ENCODE data around the gene EGFL7.
"Not testable (repeated sequence)": the region's sequence is repeated elsewhere in the genome, so short reads cannot be mapped to it uniquely, and the experiment has no call there.

The EGFL7 gene

DNA sequence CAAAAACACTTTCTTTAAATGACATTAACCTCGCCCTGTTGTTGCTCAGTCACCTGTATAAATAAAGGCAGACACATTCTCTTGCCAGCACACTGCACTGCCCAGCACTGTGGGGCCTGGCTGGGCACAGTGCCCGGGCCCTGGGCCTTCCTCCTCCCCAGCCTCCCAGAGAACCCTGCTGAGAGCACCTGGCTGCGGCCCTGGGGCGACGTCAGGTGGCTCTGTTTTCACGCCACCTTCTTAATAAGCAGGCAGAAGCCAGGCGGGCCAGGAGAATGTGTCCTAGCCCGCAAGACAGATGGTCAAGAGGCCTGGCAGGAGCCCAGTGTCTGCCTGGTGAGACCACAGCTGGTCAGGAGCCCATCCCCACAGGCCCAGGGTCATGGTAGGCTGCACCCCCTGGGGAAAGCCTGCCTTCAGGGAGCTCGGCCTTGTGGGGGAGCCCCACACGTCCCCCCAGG is 32.7 kb downstream of the EGFL7 start:
- in situ Hi-C loops (cut with HindIII; ENCODE audit: low sequenced_read_pairs) = no loop called here

DNA sequence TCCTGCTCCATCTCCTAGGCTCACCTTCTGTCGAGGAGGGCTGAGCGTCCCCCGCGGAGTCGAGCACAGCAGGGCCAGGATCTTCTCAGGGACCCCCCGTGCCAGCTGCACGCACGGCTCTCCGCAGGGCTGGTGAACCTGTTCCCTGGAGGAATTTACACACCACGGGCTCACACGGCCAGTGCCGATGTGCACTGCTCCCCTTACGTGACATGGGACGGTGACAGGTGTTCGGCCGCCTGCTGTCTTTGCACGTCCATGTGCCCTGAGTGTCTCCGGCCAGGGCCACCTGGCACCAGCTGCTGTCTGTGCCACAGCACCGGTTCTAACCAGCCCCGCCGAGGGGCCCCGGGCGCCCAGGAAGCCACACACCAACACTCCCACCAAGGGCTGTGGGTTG is 33.2 kb downstream of the EGFL7 start:
- in situ Hi-C loops (cut with HindIII; ENCODE audit: low sequenced_read_pairs) = no loop called here

GRCh38 chr9:136696502-136696901 is 33.8 kb downstream of the EGFL7 start:
- in situ Hi-C loops (cut with HindIII; ENCODE audit: low sequenced_read_pairs) = no loop called here

DNA sequence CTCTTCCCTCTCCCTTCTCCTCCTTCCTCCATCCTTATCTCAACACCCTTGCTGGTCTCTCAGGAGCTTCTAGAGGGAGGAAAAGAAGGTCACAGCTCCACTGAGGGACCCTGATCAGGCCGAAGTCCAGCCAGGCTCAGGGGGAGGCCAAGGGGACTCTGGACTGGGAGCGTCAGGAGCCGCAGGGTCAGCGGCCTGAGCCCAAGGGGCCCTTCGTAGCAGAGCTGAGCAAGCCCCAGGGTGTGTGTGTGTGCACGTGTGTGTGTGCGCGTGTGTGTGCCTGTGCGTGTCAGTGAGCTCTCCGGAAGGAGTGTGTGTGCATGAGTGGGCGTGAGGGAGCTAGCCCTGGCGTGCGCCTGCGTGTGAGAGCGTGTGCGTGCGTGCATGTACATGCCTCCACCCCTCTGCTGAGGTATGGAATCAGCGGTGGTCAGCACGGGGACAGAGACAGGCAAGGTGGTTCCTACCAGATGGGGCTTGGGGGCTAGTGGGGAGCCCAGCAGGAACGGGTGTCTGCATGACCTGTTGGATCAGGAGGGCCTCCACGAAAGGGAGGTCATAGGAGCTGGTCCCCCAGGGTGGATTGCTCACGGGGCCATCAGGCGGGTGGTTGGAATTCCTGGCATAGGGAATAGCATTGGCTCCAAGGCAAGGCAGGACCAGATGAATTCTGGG is 34.6 kb downstream of the EGFL7 start:
- in situ Hi-C loops (cut with HindIII; ENCODE audit: low sequenced_read_pairs) = no loop called here

- in situ Hi-C loops (cut with HindIII; ENCODE audit: low sequenced_read_pairs) = no loop called here
These were observed 35.3 kb downstream of the EGFL7 start for GRCh38 chr9:136697821-136698526.

GRCh38 chr9:136698635-136699246 is 36.0 kb downstream of the EGFL7 start:
- in situ Hi-C loops (cut with HindIII; ENCODE audit: low sequenced_read_pairs) = no loop called here

GRCh38 chr9:136700304-136700703 is 37.6 kb downstream of the EGFL7 start:
- in situ Hi-C loops (cut with HindIII; ENCODE audit: low sequenced_read_pairs) = no loop called here

DNA sequence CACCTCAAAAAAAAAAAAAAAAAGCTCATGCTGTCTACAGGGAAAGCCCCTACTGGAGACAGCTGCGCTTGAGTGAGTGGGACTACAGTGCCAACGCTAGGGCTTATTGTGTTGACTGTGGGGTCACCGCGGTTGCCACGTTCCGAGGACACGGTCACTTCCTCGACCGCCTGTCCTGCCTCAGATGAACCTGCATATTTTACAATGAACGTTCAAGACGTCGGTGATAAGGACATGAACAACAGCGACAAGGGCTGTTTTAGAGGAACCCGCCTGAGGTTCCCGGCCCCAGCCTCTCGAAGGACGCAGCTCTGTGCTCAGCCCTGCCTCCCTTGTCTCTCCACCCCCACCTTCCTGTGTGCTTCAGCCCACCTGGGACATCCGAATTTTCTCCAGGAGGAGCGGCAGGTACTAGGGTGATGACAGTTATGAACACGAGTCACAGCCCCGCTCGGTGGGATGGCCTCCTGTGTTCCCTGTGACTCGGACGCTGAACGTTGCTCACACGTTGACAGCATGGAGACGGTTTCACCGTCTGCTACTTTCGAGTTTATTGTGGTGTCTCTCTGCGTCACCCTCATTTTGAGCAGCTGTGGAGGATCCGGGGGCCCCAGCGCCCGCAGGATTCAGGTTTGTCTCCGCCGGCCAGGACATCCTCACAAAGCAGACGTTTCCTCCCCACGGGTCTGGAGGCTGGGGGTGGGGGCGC is 38.4 kb downstream of the EGFL7 start:
- in situ Hi-C loops (cut with HindIII; ENCODE audit: low sequenced_read_pairs) = no loop called here

- in situ Hi-C loops (cut with HindIII; ENCODE audit: low sequenced_read_pairs) = no loop called here
These were observed 38.9 kb downstream of the EGFL7 start for GRCh38 chr9:136701668-136702053.

DNA sequence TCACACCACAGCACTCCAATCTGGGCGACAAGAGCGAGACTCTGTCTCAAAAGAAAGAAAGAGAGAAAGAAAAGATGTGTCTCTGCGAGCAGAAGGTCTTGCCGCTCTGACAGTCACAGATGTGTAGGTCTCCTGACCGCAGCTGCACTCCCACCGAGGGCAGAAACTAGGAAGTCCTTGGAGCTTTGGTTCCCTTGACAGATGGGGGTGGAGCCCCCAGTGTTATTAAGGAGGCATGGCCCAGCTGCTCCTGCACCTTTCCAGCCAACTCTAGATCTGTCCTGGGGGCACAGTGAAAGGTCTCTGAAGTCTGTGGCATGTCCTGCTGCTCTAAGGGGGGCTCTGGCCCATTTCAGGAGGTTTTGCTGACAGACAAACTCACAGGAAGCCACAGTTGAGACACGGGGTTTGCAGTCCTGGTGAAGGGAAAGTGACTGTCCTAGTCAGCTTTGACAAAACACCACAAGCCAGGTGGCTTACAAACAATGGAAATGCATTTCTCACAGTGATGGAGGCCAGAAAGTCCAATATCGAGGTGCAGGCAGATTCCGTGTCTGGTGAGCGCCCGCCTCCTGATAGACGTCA is 40.7 kb downstream of the EGFL7 start:
- in situ Hi-C loops (cut with HindIII; ENCODE audit: low sequenced_read_pairs) = no loop called here

GRCh38 chr9:136704741-136705140 is 42.0 kb downstream of the EGFL7 start:
- in situ Hi-C loops (cut with HindIII; ENCODE audit: low sequenced_read_pairs) = not testable (repeated sequence)

- in situ Hi-C loops (cut with HindIII; ENCODE audit: low sequenced_read_pairs) = no loop called here
These were observed 42.8 kb downstream of the EGFL7 start for GRCh38 chr9:136705564-136705963.

DNA sequence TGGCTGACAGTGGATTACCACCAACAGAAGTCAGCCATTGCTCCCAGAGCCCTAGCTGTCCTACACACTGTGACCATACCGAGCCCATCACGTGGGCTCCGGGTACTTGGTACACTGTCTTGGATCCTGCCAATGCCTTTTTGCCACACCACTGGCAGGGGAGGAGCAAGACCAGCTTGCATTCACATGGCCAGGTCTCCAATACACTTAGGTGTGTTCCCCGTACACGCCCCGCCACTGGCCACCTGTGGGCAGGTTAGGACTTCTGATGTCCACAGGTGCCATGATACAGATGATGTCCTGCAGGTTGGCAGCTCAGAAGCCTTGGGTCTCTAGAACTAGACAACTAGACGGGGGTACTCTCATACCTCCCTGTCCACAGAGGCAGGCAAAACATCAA is 44.3 kb downstream of the EGFL7 start:
- in situ Hi-C loops (cut with HindIII; ENCODE audit: low sequenced_read_pairs) = no loop called here

- in situ Hi-C loops (cut with HindIII; ENCODE audit: low sequenced_read_pairs) = no loop called here
These were observed 45.3 kb downstream of the EGFL7 start for GRCh38 chr9:136707849-136708517.

GRCh38 chr9:136709454-136710109 is 46.9 kb downstream of the EGFL7 start:
- in situ Hi-C loops (cut with HindIII; ENCODE audit: low sequenced_read_pairs) = loop anchor here (5.0 kb wide), 3 partner anchors 52 to 222 kb away; no protein-coding TSS in a partner anchor

DNA sequence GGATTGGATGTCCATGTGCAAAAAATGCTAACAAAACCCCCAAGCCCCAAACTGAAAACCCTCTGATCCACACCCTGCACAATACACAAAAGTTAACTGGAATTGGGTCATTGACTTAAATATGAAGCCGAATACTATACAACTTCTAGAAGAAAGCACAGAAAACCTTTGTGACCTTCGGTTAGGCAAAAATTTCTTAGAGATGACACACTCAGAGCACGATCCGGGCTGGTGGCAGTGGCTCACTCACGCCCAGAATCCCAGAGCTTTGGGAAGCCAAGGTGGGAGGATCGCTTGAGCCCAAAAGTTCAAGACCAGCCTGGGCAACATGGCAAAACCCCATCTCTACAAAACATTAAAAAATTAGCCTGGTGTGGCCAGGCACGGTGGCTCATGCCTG is 47.8 kb downstream of the EGFL7 start:
- in situ Hi-C loops (cut with HindIII; ENCODE audit: low sequenced_read_pairs) = loop anchor here (5.0 kb wide), 3 partner anchors 53 to 223 kb away; no protein-coding TSS in a partner anchor

- in situ Hi-C loops (cut with HindIII; ENCODE audit: low sequenced_read_pairs) = loop anchor here (5.0 kb wide), 3 partner anchors 54 to 224 kb away; no protein-coding TSS in a partner anchor
These were observed 48.5 kb downstream of the EGFL7 start for GRCh38 chr9:136711219-136711648.

- in situ Hi-C loops (cut with HindIII; ENCODE audit: low sequenced_read_pairs) = loop anchor here (5.0 kb wide), 3 partner anchors 55 to 225 kb away; no protein-coding TSS in a partner anchor
These were observed 49.3 kb downstream of the EGFL7 start, which contains the start of gene DIPK1B for GRCh38 chr9:136711751-136712689. Gene DIPK1B, plus strand, starts transcription at chr9:136712572. Its CDS starts 94 bp downstream, at chr9:136712666.

Data from endothelial cell of hepatic sinusoid (primary cell).